ENCODE measurements around the gene NCOA5. TPM values are rescaled to one million over a fixed set of nuclear protein-coding genes. Genes with fewer than 3 reads are reported as not detected.

NCOA5 gene
- total RNA-seq, 4 donors from 2014 or later = 14.7 to 21.5 (median 19.0) TPM

GRCh38 chr20:46126440-46127056 is 36.8 kb upstream of the NCOA5 start:
- no peaks in the 10 kb centered on the region for H3K27me3 ChIP-seq
- no peaks in the 10 kb centered on the region for H3K9me3 ChIP-seq
- no peaks in the 10 kb centered on the region for H3K36me3 ChIP-seq
- H3K27ac ChIP-seq = no peak overlapping the region
- TF ChIP-seq POLR2A (IDR thresholded peaks at IDR 0.05) (no peak), CTCF (IDR thresholded peaks at IDR 0.05 in 4 of 5, conservative IDR thresholded peaks at IDR 0.05 in 1 of 5) (no peak)
- H3K4me1 ChIP-seq = peaks cover 5 to 11% of the 10 kb centered on the region in 2 donors
- no peak for ATAC-seq
- in situ Hi-C loops (cut with MboI; ENCODE audit: low sequenced_read_pairs in 4 of 4) = loop anchor here in 2 of 4 donors (10.0 to 25.0 kb wide), 2 partner anchors 211 to 228 kb away; no protein-coding TSS in a partner anchor
- intact Hi-C loops (cut with DNase I; ENCODE audit: low total_unique reads) = no loop called here
- peak in 1 of 2 donors; percentile 3 for DNase-seq
- H3K4me3 ChIP-seq = no peak overlapping the region

- ATAC-seq (no peak), DNase-seq (no peak)
- H3K27me3 ChIP-seq = no peaks in the 10 kb centered on the region
- in situ Hi-C loops (cut with MboI; ENCODE audit: low sequenced_read_pairs in 4 of 4) = loop anchor here in 1 of 4 donors (10.0 kb wide), 1 partner anchor 231 kb away; no protein-coding TSS in a partner anchor
- peaks cover 5 to 32% of the 10 kb centered on the region in 2 donors for H3K4me1 ChIP-seq
- H3K36me3 ChIP-seq = no peaks in the 10 kb centered on the region
- no peak overlapping the region for H3K4me3 ChIP-seq
- intact Hi-C loops (cut with DNase I; ENCODE audit: low total_unique reads) = no loop called here
- H3K27ac ChIP-seq = no peak overlapping the region
- TF ChIP-seq POLR2A (IDR thresholded peaks at IDR 0.05) (no peak), CTCF (IDR thresholded peaks at IDR 0.05 in 4 of 5, conservative IDR thresholded peaks at IDR 0.05 in 1 of 5) (no peak)
- H3K9me3 ChIP-seq = no peaks in the 10 kb centered on the region
These were observed 33.9 kb upstream of the NCOA5 start for GRCh38 chr20:46123482-46124245.

- DNase-seq (no peak), ATAC-seq (no peak)
- Histone ChIP-seq H3K9me3 (no peaks in the 10 kb centered on the region), H3K27me3 (no peaks in the 10 kb centered on the region), H3K4me1 (peaks cover 5 to 35% of the 10 kb centered on the region in 2 donors), H3K4me3 (no peak overlapping the region), H3K27ac (no peak overlapping the region), H3K36me3 (no peaks in the 10 kb centered on the region)
- in situ Hi-C loops (cut with MboI; ENCODE audit: low sequenced_read_pairs in 4 of 4) = loop anchor here in 1 of 4 donors (10.0 kb wide), 1 partner anchor 232 kb away; no protein-coding TSS in a partner anchor
- intact Hi-C loops (cut with DNase I; ENCODE audit: low total_unique reads) = no loop called here
- TF ChIP-seq CTCF (IDR thresholded peaks at IDR 0.05 in 4 of 5, conservative IDR thresholded peaks at IDR 0.05 in 1 of 5) (no peak), POLR2A (IDR thresholded peaks at IDR 0.05) (no peak)
These were observed 33.0 kb upstream of the NCOA5 start for GRCh38 chr20:46122516-46123481.

- in situ Hi-C loops (cut with MboI; ENCODE audit: low sequenced_read_pairs in 4 of 4) (loop anchor here in 1 of 4 donors (10.0 kb wide), 1 partner anchor 233 kb away; no protein-coding TSS in a partner anchor), intact Hi-C loops (cut with DNase I; ENCODE audit: low total_unique reads) (no loop called here)
- DNase-seq (no peak), ATAC-seq (no peak)
- Histone ChIP-seq H3K27ac (no peak overlapping the region), H3K27me3 (no peaks in the 10 kb centered on the region), H3K9me3 (no peaks in the 10 kb centered on the region), H3K36me3 (no peaks in the 10 kb centered on the region), H3K4me3 (no peak overlapping the region), H3K4me1 (peaks cover 10 to 42% of the 10 kb centered on the region in 2 donors)
- TF ChIP-seq POLR2A (IDR thresholded peaks at IDR 0.05) = no peak
- no peak for TF ChIP-seq CTCF (IDR thresholded peaks at IDR 0.05 in 4 of 5, conservative IDR thresholded peaks at IDR 0.05 in 1 of 5)
These were observed 32.3 kb upstream of the NCOA5 start for GRCh38 chr20:46122071-46122470.
